ENCODE measurements around the gene MYCBP2.

- TF ChIP-seq CTCF (conservative IDR thresholded peaks at IDR 0.05; ENCODE audit: low read depth, low read length) (no peak), EZH2 (IDR thresholded peaks at IDR 0.05; ENCODE audit: low read length, unreplicated experiment) (no peak), EZH2phosphoT487 (IDR thresholded peaks at IDR 0.05; ENCODE audit: borderline replicate concordance, low read length) (no peak)
These were observed 299.9 kb downstream of the MYCBP2 start, which contains the start of gene FBXL3 for GRCh38 chr13:77026861-77027621.
